Tibial nerve (tissue), 4 donors: ENCODE results near the gene CTSV. TPM values are rescaled to one million over a fixed set of nuclear protein-coding genes. Genes with fewer than 3 reads are reported as not detected.
"Not testable (repeated sequence)": the region's sequence is repeated elsewhere in the genome, so short reads cannot be mapped to it uniquely, and the experiment has no call there.

Experiments
- DNase-seq, 2 donors: peaks; one replicate each; pipeline ENCODE4 v3.0.0-alpha.2; 2019; ENCODE audit warnings: low spot score in 2 of 2
- H3K27ac ChIP-seq, 4 donors: fragments of 200-600 bp; sonication (generic) in 3 of 4; one replicate each; pipeline ENCODE4 v1.5.1; 2017 to 2019; ENCODE audit warnings: mild to moderate bottlenecking in 1 of 4
- H3K27me3 ChIP-seq, 2 donors: fragments of 200-600 bp; sonication (generic) in 1 of 2; one replicate each; pipeline versions ENCODE4 v1.5.1 to v1.6.0; 2017 to 2019
- H3K36me3 ChIP-seq, 3 donors: fragments of 200-600 bp; sonication (generic); one replicate each; pipeline ENCODE4 v1.5.1; 2018 to 2019
- H3K4me1 ChIP-seq, 4 donors: fragments of 200-600 bp; sonication (generic) in 3 of 4; one replicate each; pipeline ENCODE4 v1.5.1; 2017 to 2019
- H3K4me3 ChIP-seq, 4 donors: fragments of 200-600 bp; sonication (generic) in 3 of 4; one replicate each; pipeline ENCODE4 v1.5.1; 2017 to 2019; ENCODE audit warnings: mild to moderate bottlenecking in 1 of 4, moderate library complexity in 1 of 4
- H3K9me3 ChIP-seq, 4 donors: fragments of 200-600 bp; sonication (generic) in 3 of 4; one replicate each; pipeline ENCODE4 v1.5.1; 2017 to 2019
- CTCF ChIP-seq, 5 experiments: fragments of 200-600 bp in 3 of 5; fragments of 450-650 bp in 2 of 5; sonication (generic) in 3 of 5; IDR thresholded peaks; one replicate each; pipeline ENCODE4 v1.5.1; 2016 to 2019; ENCODE audit warnings: antibody characterized with exemption in 5 of 5, mild to moderate bottlenecking in 3 of 5, moderate library complexity in 2 of 5
- EP300 ChIP-seq, 2 donors: sonication (generic); formaldehyde crosslinking; IDR thresholded peaks; one replicate each; pipeline ENCODE4 v1.6.1; 2017; ENCODE audit warnings: antibody characterized with exemption in 2 of 2, mild to moderate bottlenecking in 1 of 2
- POLR2A ChIP-seq, 2 donors: fragments of 450-650 bp; IDR thresholded peaks; one replicate each; pipeline ENCODE4 v1.6.1; 2017; ENCODE audit warnings: antibody characterized with exemption in 2 of 2, mild to moderate bottlenecking in 2 of 2, moderate library complexity in 2 of 2
- WGBS, 2 donors: methylation state at CpG; one replicate each; pipeline ENCODE4 v1.1.5; 2018; 5-methylcytosine and 5-hydroxymethylcytosine counted together
- total RNA-seq, 4 donors: library from RNA; depleted of rRNA; stranded (reverse); fragments of >200 nt; gene quantifications; one replicate each; pipeline ENCODE4 v1.1.0, GENCODE V29; 2016

Gene CTSV
- total RNA-seq, 4 donors from 2014 or later = 0.42 TPM; not detected in 3

- H3K4me1 ChIP-seq = peaks cover 0 to 6% (median 0%) of the 10 kb centered on the region in 4 donors
- TF ChIP-seq CTCF (IDR thresholded peaks at IDR 0.05) (no peak), POLR2A (IDR thresholded peaks at IDR 0.05) (no peak), EP300 (IDR thresholded peaks at IDR 0.05) (no peak)
- WGBS, 2 donors = 20 to 30% methylated on average over 7 to 10 of the region's 11 CpGs
- H3K27ac ChIP-seq = no peak overlapping the region
- H3K36me3 ChIP-seq = no peaks in the 10 kb centered on the region
- H3K4me3 ChIP-seq = no peak overlapping the region
- peaks cover 0 to 54% of the 10 kb centered on the region in 2 donors for H3K27me3 ChIP-seq
- no peaks in the 10 kb centered on the region for H3K9me3 ChIP-seq
- DNase-seq = no peak
Observed at GRCh38 chr9:97076238-97076637, 37.3 kb upstream of the CTSV start.

GRCh38 chr9:97075289-97075985, 36.5 kb upstream of the CTSV start:
- Histone ChIP-seq H3K27me3 (peaks cover 0 to 54% of the 10 kb centered on the region in 2 donors), H3K4me3 (no peak overlapping the region), H3K9me3 (no peaks in the 10 kb centered on the region), H3K36me3 (no peaks in the 10 kb centered on the region), H3K27ac (no peak overlapping the region), H3K4me1 (peaks cover 0 to 6% (median 0%) of the 10 kb centered on the region in 4 donors)
- DNase-seq = no peak
- TF ChIP-seq CTCF (IDR thresholded peaks at IDR 0.05) (no peak), EP300 (IDR thresholded peaks at IDR 0.05) (no peak), POLR2A (IDR thresholded peaks at IDR 0.05) (no peak)
- WGBS, 2 donors = 43% methylated on average over 6 of the region's 6 CpGs

GRCh38 chr9:97073506-97073905, 34.6 kb upstream of the CTSV start:
- H3K27ac ChIP-seq = no peak overlapping the region
- peaks cover 0 to 53% of the 10 kb centered on the region in 2 donors for H3K27me3 ChIP-seq
- TF ChIP-seq EP300 (IDR thresholded peaks at IDR 0.05) = no peak
- TF ChIP-seq POLR2A (IDR thresholded peaks at IDR 0.05) = no peak
- no peak for TF ChIP-seq CTCF (IDR thresholded peaks at IDR 0.05)
- 23 to 28% methylated on average over 1 of the region's 1 CpG for WGBS, 2 donors
- DNase-seq = no peak
- H3K9me3 ChIP-seq = no peaks in the 10 kb centered on the region
- H3K4me3 ChIP-seq = no peak overlapping the region
- H3K4me1 ChIP-seq = peaks cover 0 to 6% (median 0%) of the 10 kb centered on the region in 4 donors
- no peaks in the 10 kb centered on the region for H3K36me3 ChIP-seq

- peaks cover 0 to 3% (median 0%) of the 10 kb centered on the region in 4 donors for H3K9me3 ChIP-seq
- no peak overlapping the region for H3K4me3 ChIP-seq
- DNase-seq = no peak
- H3K36me3 ChIP-seq = no peaks in the 10 kb centered on the region
- 73 to 80% methylated on average over 7 of the region's 7 CpGs for WGBS, 2 donors
- no peak for TF ChIP-seq EP300 (IDR thresholded peaks at IDR 0.05)
- peaks cover 0 to 42% of the 10 kb centered on the region in 2 donors for H3K27me3 ChIP-seq
- peaks cover 0 to 6% (median 0%) of the 10 kb centered on the region in 4 donors for H3K4me1 ChIP-seq
- no peak overlapping the region for H3K27ac ChIP-seq
Observed at GRCh38 chr9:97072285-97072776, 33.4 kb upstream of the CTSV start.

- WGBS, 2 donors = 94% methylated on average over 4 of the region's 4 CpGs
Observed at GRCh38 chr9:97070325-97070724, 31.4 kb upstream of the CTSV start.

GRCh38 chr9:97067490-97067889, 28.5 kb upstream of the CTSV start:
- WGBS, 2 donors = 94 to 95% methylated on average over 19 of the region's 19 CpGs
- no peak for TF ChIP-seq EP300 (IDR thresholded peaks at IDR 0.05)
- TF ChIP-seq CTCF (IDR thresholded peaks at IDR 0.05) = no peak
- no peak for TF ChIP-seq POLR2A (IDR thresholded peaks at IDR 0.05)
- Histone ChIP-seq H3K4me1 (no peaks in the 10 kb centered on the region), H3K4me3 (no peak overlapping the region), H3K27me3 (peaks cover 0 to 4% of the 10 kb centered on the region in 2 donors), H3K36me3 (no peaks in the 10 kb centered on the region), H3K9me3 (peaks cover 0 to 14% (median 0%) of the 10 kb centered on the region in 4 donors), H3K27ac (no peak overlapping the region)
- no peak for DNase-seq

More at GRCh38 chr9:97070325-97070724, 31.4 kb upstream of the CTSV start:
- DNase-seq, H3K4me1 ChIP-seq, H3K27ac ChIP-seq, H3K4me3 ChIP-seq, H3K36me3 ChIP-seq: not testable (repeated sequence)
- Histone ChIP-seq H3K9me3 (peaks cover 0 to 14% (median 0%) of the 10 kb centered on the region in 4 donors), H3K27me3 (peaks cover 0 to 22% of the 10 kb centered on the region in 2 donors)
